ENCODE results near the gene BCL2L11.
A peak's percentile ranks its signal among the peaks of the same experiment; 100 is the strongest.

The BCL2L11 gene

GRCh38 chr2:111199840-111200239 is 79.1 kb downstream of the BCL2L11 start:
- no peak overlapping the region for H3K4me3 ChIP-seq (ENCODE audit: low read length)
- DNase-seq (ENCODE audit: low read depth): no peak
- TF ChIP-seq CTCF (IDR thresholded peaks at IDR 0.05; ENCODE audit: insufficient read depth, low read depth, low read length, missing control alignments): no peak

- H3K4me3 ChIP-seq (ENCODE audit: low read length): no peak overlapping the region
- no peak for TF ChIP-seq CTCF (IDR thresholded peaks at IDR 0.05; ENCODE audit: insufficient read depth, low read depth, low read length, missing control alignments)
- DNase-seq (ENCODE audit: low read depth): no peak
Measured at GRCh38 chr2:111200333-111200881, 79.7 kb downstream of the BCL2L11 start.

- no peak for DNase-seq (ENCODE audit: low read depth)
- H3K4me3 ChIP-seq (ENCODE audit: low read length): no peak overlapping the region
- TF ChIP-seq CTCF (IDR thresholded peaks at IDR 0.05; ENCODE audit: insufficient read depth, low read depth, low read length, missing control alignments): no peak
Measured at GRCh38 chr2:111201214-111201613, 80.5 kb downstream of the BCL2L11 start.

GRCh38 chr2:111202266-111203040 is 81.7 kb downstream of the BCL2L11 start:
- peak; percentile 75 for DNase-seq (ENCODE audit: low read depth)
- TF ChIP-seq CTCF (IDR thresholded peaks at IDR 0.05; ENCODE audit: insufficient read depth, low read depth, low read length, missing control alignments): no peak
- H3K4me3 ChIP-seq (ENCODE audit: low read length): no peak overlapping the region

- no peak overlapping the region for H3K4me3 ChIP-seq (ENCODE audit: low read length)
- DNase-seq (ENCODE audit: low read depth): peak; percentile 21
- TF ChIP-seq CTCF (IDR thresholded peaks at IDR 0.05; ENCODE audit: insufficient read depth, low read depth, low read length, missing control alignments): no peak
Measured at GRCh38 chr2:111204706-111205105, 84.0 kb downstream of the BCL2L11 start.

GRCh38 chr2:111205774-111206173 is 85.1 kb downstream of the BCL2L11 start:
- no peak overlapping the region for H3K4me3 ChIP-seq (ENCODE audit: low read length)
- no peak for TF ChIP-seq CTCF (IDR thresholded peaks at IDR 0.05; ENCODE audit: insufficient read depth, low read depth, low read length, missing control alignments)
- DNase-seq (ENCODE audit: low read depth): peak; percentile 64

GRCh38 chr2:111207851-111208250 is 87.1 kb downstream of the BCL2L11 start:
- no peak for DNase-seq (ENCODE audit: low read depth)
- TF ChIP-seq CTCF (IDR thresholded peaks at IDR 0.05; ENCODE audit: insufficient read depth, low read depth, low read length, missing control alignments): no peak
- H3K4me3 ChIP-seq (ENCODE audit: low read length): no peak overlapping the region
